ENCODE measurements around the gene PDE1C. TPM values are rescaled to one million over a fixed set of nuclear protein-coding genes. Genes with fewer than 3 reads are reported as not detected.
"Not testable (repeated sequence)": the region's sequence is repeated elsewhere in the genome, so short reads cannot be mapped to it uniquely, and the experiment has no call there.

Gene PDE1C
- total RNA-seq, 2 experiments from 2014 or later, result not detected

DNA sequence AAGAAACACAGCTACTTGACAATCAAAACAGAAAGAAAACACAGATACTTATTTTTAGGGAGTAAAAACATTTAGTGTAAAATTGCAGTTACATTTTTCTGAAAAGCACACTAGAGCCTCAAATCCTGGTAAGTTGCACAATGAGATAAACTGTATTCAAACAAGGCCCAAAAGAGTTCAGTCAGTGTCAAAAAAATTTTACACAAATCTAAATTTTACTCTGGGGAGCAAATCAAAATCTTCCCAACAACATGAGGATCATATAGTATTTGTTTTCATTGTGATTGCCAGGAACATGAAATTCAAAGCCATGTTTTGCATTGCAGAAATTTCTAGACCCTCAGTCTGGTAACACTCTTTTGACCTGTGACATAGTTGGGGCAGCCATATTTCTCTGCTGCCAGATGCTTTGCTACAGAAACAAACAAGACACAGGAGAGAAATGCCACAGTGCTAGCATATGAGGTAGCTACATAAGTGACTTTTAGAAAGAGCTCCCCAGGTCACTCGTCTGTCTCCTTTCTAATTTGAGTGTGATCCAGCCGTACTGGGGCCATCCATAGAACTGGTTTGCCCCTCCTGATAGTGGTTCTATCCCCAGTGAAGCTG lies 49.6 kb downstream of the PDE1C start:
- ATAC-seq (no peak), DNase-seq (no peak)
- H3K36me3 Mint-ChIP-seq (ENCODE audit: low read depth), result no peaks in the 10 kb centered on the region
- no peaks in the 10 kb centered on the region for H3K27me3 Mint-ChIP-seq
- H3K4me3 Mint-ChIP-seq, result no peak overlapping the region
- peaks cover 5% of the 10 kb centered on the region for H3K9me3 Mint-ChIP-seq (ENCODE audit: low read depth)
- H3K4me1 Mint-ChIP-seq, result no peaks in the 10 kb centered on the region
- H3K27ac Mint-ChIP-seq, result no peak overlapping the region
- intact Hi-C loops (cut with DNase I, micrococcal nuclease), result no loop called here
- ChIA-PET POLR2A (no interaction called here), CTCF (no interaction called here)

DNA sequence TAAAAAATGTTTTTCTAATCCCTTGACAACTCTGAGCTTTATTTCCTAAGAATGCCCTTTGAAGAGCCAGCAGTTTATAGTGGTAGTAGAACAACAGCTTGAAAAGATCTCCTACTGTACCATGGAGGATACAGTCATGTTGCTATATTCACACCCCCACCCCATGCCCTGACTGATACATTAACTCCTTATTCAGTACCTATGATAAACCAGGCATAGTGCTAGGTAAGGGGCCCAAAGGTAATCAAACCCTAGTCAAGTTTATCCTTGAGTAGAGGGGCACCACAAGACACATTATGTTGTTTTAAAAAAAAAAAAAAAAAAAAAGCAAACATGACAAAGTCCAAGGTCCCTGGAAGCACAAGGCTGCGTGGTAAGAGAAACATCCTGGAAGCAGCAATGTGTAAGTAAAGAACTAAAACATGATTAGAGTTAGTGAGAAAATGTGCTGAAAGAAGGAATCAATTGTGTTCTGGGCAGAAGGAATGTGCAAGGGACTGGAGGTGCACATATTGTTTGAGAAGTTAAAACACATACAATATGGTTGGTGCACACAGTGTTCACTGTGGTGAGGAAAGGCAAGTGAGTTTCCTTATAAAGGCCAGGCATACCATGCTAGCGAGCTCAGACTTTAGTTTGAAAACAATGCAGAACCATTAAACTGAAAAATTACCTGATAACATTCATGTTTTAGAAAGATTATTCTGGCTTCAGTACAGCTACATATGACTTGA lies 51.2 kb downstream of the PDE1C start:
- ATAC-seq (no peak), DNase-seq (no peak)
- no peak overlapping the region for H3K27ac Mint-ChIP-seq
- intact Hi-C loops (cut with DNase I, micrococcal nuclease), result no loop called here
- H3K36me3 Mint-ChIP-seq (ENCODE audit: low read depth), result no peaks in the 10 kb centered on the region
- H3K9me3 Mint-ChIP-seq (ENCODE audit: low read depth), result peaks cover 12% of the 10 kb centered on the region
- H3K27me3 Mint-ChIP-seq, result no peaks in the 10 kb centered on the region
- POLR2A ChIA-PET, result no interaction called here
- CTCF ChIA-PET, result no interaction called here
- H3K4me3 Mint-ChIP-seq, result no peak overlapping the region
- H3K4me1 Mint-ChIP-seq, result no peaks in the 10 kb centered on the region

GRCh38 chr7:32015133-32015532 lies 55.1 kb downstream of the PDE1C start:
- H3K4me1 Mint-ChIP-seq, result no peaks in the 10 kb centered on the region
- ChIA-PET CTCF (no interaction called here), POLR2A (no interaction called here)

DNA sequence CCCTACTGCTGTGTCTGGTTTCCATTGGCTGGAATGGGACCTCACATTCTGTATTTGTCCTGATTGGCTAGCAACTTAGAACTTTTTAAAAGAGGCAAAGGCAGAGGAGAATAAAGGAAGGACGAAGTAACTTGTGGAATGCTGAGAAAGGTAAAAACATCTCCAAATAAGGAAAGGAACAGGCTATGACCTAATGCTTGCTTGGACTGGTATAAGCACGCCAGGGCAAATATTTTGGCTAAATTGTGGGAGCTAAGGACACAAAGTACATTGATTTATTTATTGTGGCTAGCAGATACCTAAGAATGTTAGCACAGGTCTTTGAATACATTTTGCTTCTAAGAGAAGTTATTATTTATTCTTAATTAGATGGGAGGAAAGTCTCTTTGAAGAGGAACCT lies 56.7 kb downstream of the PDE1C start:
- ATAC-seq; H3K27ac Mint-ChIP-seq; H3K4me3 Mint-ChIP-seq; DNase-seq; H3K4me1 Mint-ChIP-seq; intact Hi-C loops (cut with DNase I, micrococcal nuclease); POLR2A ChIA-PET; CTCF ChIA-PET; H3K36me3 Mint-ChIP-seq (ENCODE audit: low read depth); H3K27me3 Mint-ChIP-seq: not testable (repeated sequence)
- peaks cover 21% of the 10 kb centered on the region for H3K9me3 Mint-ChIP-seq (ENCODE audit: low read depth)

More at GRCh38 chr7:32015133-32015532, 55.1 kb downstream of the PDE1C start:
- peaks cover 21% of the 10 kb centered on the region for H3K9me3 Mint-ChIP-seq (ENCODE audit: low read depth)
- H3K36me3 Mint-ChIP-seq (ENCODE audit: low read depth), result no peaks in the 10 kb centered on the region
- ATAC-seq, result no peak
- no peak overlapping the region for H3K27ac Mint-ChIP-seq
- no peak for DNase-seq
- no peak overlapping the region for H3K4me3 Mint-ChIP-seq
- intact Hi-C loops (cut with DNase I, micrococcal nuclease), result no loop called here
- no peaks in the 10 kb centered on the region for H3K27me3 Mint-ChIP-seq

DNA sequence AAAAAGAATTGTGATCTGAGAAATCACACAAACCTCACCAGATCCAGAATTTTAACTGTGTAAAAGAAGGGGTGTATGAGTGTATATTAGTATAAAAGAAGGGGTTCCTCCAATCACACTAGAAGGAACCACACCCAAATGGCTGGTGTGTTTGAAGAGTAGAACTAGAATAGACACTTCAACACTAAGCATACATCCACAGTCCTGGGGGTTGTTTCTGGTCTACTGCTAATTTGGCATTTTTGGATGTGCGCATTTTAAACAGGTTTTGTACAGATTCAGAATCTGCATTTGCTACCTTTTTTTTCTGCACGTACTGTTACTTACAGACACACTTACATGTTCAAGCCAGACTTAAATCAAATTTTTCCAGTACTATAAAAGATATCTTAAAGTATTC lies 64.6 kb downstream of the PDE1C start:
- Mint-ChIP-seq H3K9me3 (ENCODE audit: low read depth) (peaks cover 12% of the 10 kb centered on the region), H3K27me3 (no peaks in the 10 kb centered on the region), H3K4me1 (no peaks in the 10 kb centered on the region), H3K4me3 (no peak overlapping the region), H3K36me3 (ENCODE audit: low read depth) (no peaks in the 10 kb centered on the region), H3K27ac (no peak overlapping the region)
- intact Hi-C loops (cut with DNase I, micrococcal nuclease), result no loop called here
- DNase-seq, result no peak
- ChIA-PET CTCF (no interaction called here), POLR2A (no interaction called here)
- ATAC-seq, result no peak

DNA sequence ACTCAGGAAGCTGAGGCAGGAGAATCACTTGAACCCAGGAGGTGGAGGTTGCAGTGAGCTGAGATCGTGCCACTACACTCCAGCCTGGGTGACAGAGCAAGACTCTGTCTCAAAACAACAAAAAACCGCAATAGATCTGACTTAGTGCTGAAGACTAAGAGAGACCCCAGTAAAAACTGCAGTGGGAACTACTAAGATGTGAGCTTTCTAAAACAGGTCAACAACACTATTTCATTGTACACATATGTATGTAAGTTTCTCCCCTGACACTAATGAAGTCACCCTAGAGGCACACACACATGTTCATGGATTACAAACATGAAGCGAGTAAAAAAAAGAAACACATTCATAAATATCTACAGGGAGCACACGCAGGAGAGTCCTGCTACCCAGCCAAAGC lies 68.3 kb downstream of the PDE1C start:
- Mint-ChIP-seq H3K4me1 (no peaks in the 10 kb centered on the region), H3K27ac (no peak overlapping the region), H3K4me3 (no peak overlapping the region), H3K36me3 (ENCODE audit: low read depth) (no peaks in the 10 kb centered on the region), H3K9me3 (ENCODE audit: low read depth) (peaks cover 12% of the 10 kb centered on the region), H3K27me3 (no peaks in the 10 kb centered on the region)
- DNase-seq (no peak), ATAC-seq (no peak)
- ChIA-PET CTCF (no interaction called here), POLR2A (no interaction called here)
- intact Hi-C loops (cut with DNase I, micrococcal nuclease), result no loop called here

DNA sequence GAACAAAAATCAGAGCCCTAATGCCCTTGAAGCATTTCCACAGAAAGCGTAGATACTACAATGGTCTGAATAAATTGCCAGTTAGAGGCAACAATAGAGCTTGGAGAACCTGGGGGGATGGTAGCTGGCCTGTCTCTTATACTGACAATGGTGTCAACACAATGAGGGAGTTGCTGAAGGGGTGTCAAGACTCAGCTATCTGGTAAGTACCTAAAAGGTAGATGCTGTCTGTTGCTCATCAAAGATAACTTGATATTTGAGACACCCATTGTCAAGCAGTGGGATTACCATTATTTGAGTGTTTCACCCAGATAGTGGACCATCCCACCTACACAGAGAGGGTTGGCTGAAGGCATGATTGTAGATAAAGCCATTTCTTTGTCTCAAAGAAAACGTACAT lies 72.8 kb downstream of the PDE1C start:
- Mint-ChIP-seq H3K36me3 (ENCODE audit: low read depth) (no peaks in the 10 kb centered on the region), H3K27me3 (no peaks in the 10 kb centered on the region), H3K4me3 (no peak overlapping the region), H3K27ac (no peak overlapping the region), H3K9me3 (ENCODE audit: low read depth) (peaks cover 10% of the 10 kb centered on the region), H3K4me1 (no peaks in the 10 kb centered on the region)
- intact Hi-C loops (cut with DNase I, micrococcal nuclease), result no loop called here
- POLR2A ChIA-PET, result no interaction called here
- DNase-seq, result no peak
- CTCF ChIA-PET, result no interaction called here
- ATAC-seq, result no peak

GRCh38 chr7:31995134-31995533 lies 75.1 kb downstream of the PDE1C start:
- Mint-ChIP-seq H3K9me3 (ENCODE audit: low read depth) (no peaks in the 10 kb centered on the region), H3K4me3 (no peak overlapping the region), H3K36me3 (ENCODE audit: low read depth) (no peaks in the 10 kb centered on the region), H3K27me3 (no peaks in the 10 kb centered on the region), H3K4me1 (no peaks in the 10 kb centered on the region), H3K27ac (no peak overlapping the region)
- DNase-seq (no peak), ATAC-seq (no peak)
- intact Hi-C loops (cut with DNase I, micrococcal nuclease), result no loop called here
- CTCF ChIA-PET, result no interaction called here
- POLR2A ChIA-PET, result no interaction called here

GRCh38 chr7:31991846-31992245 lies 78.4 kb downstream of the PDE1C start:
- no peak overlapping the region for H3K4me3 Mint-ChIP-seq
- H3K27ac Mint-ChIP-seq, result no peak overlapping the region
- H3K36me3 Mint-ChIP-seq (ENCODE audit: low read depth), result no peaks in the 10 kb centered on the region
- ChIA-PET POLR2A (no interaction called here), CTCF (no interaction called here)
- no peaks in the 10 kb centered on the region for H3K27me3 Mint-ChIP-seq
- no peaks in the 10 kb centered on the region for H3K4me1 Mint-ChIP-seq
- no peak for ATAC-seq
- no peak for DNase-seq
- H3K9me3 Mint-ChIP-seq (ENCODE audit: low read depth), result no peaks in the 10 kb centered on the region
- intact Hi-C loops (cut with DNase I, micrococcal nuclease), result no loop called here

DNA sequence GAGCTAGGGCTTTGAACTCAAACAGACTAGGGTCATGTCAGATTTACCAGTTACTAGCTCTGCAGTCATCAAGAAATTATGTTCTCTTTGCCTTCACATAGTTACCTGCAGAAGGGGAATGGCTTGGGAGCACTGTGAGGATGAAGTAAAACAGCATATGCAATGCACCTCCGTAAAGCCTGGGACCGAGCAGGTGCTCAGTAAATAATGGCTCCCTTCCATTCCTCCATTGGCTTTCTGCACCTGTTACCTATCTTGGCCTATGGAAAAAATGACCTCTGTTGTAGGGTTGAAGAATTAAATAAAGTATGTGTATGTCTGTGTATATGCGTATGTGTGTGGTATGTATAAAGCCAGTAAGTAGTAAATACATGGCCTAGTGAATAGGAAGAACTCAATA lies 78.8 kb downstream of the PDE1C start:
- ChIA-PET POLR2A (no interaction called here), CTCF (no interaction called here)
- no peak for ATAC-seq
- DNase-seq, result no peak
- Mint-ChIP-seq H3K4me3 (no peak overlapping the region), H3K9me3 (ENCODE audit: low read depth) (no peaks in the 10 kb centered on the region), H3K36me3 (ENCODE audit: low read depth) (no peaks in the 10 kb centered on the region), H3K27me3 (no peaks in the 10 kb centered on the region), H3K27ac (no peak overlapping the region), H3K4me1 (no peaks in the 10 kb centered on the region)
- intact Hi-C loops (cut with DNase I, micrococcal nuclease), result no loop called here

GRCh38 chr7:31986878-31987518 lies 83.2 kb downstream of the PDE1C start:
- intact Hi-C loops (cut with DNase I, micrococcal nuclease), result loop anchor here in 1 of 2 experiments (5.0 kb wide), 1 partner anchor 50 kb away; no protein-coding TSS in a partner anchor
- Mint-ChIP-seq H3K27ac (no peak overlapping the region), H3K4me3 (no peak overlapping the region), H3K36me3 (ENCODE audit: low read depth) (no peaks in the 10 kb centered on the region), H3K4me1 (no peaks in the 10 kb centered on the region), H3K9me3 (ENCODE audit: low read depth) (peaks cover 11% of the 10 kb centered on the region), H3K27me3 (no peaks in the 10 kb centered on the region)
- ChIA-PET CTCF (no interaction called here), POLR2A (no interaction called here)
- ATAC-seq (no peak), DNase-seq (no peak)

- peaks cover 11% of the 10 kb centered on the region for H3K9me3 Mint-ChIP-seq (ENCODE audit: low read depth)
Measured at GRCh38 chr7:31982962-31983361, 87.2 kb downstream of the PDE1C start.

More at GRCh38 chr7:31982962-31983361, 87.2 kb downstream of the PDE1C start:
- DNase-seq (no peak), ATAC-seq (no peak)
- no peak overlapping the region for H3K27ac Mint-ChIP-seq
- intact Hi-C loops (cut with DNase I, micrococcal nuclease), result no loop called here
- no peaks in the 10 kb centered on the region for H3K4me1 Mint-ChIP-seq
- ChIA-PET POLR2A (no interaction called here), CTCF (no interaction called here)
- H3K27me3 Mint-ChIP-seq, result no peaks in the 10 kb centered on the region
- no peaks in the 10 kb centered on the region for H3K36me3 Mint-ChIP-seq (ENCODE audit: low read depth)
- H3K4me3 Mint-ChIP-seq, result no peak overlapping the region

All from activated CD4-positive, alpha-beta T cell treated with anti-CD3 and anti-CD28 coated beads for 36 hours (primary cell).